T-helper 2 cell treated with Interferon-gamma antibody and Interleukin-4, amounts not matched to agents 100 ng/mL and 5 ng/mL, for 36 hours (primary cell): ENCODE results near the gene PLA1A. TPM values are rescaled to one million over a fixed set of nuclear protein-coding genes. Genes with fewer than 3 reads are reported as not detected.
"Not testable (repeated sequence)": the region's sequence is repeated elsewhere in the genome, so short reads cannot be mapped to it uniquely, and the experiment has no call there.

Source experiments
- intact Hi-C: fragments of 100-400 bp; cut with micrococcal nuclease; formaldehyde crosslinking; loops from one replicate; pipeline ENCODE4 v1.15.1; 2023
- total RNA-seq: library from RNA; stranded (reverse); gene quantifications from 2 replicates; pipeline ENCODE4 v1.2.3, GENCODE V29; 2022

Gene PLA1A
- total RNA-seq, 1 donor from 2014 or later: not detected

- intact Hi-C loops: loop anchor here (5.0 kb wide), 1 partner anchor 102 kb away; the partner anchor contains the start of gene COX17
Measured at GRCh38 chr3:119575507-119575906, 22.2 kb upstream of the PLA1A start.

- intact Hi-C loops: loop anchor here (5.0 kb wide), 2 partner anchors 58 to 98 kb away; partner anchors contain the start of gene COX17
Measured at GRCh38 chr3:119579366-119580066, 18.2 kb upstream of the PLA1A start, which contains the start of gene ADPRH. Gene ADPRH, plus strand, starts transcription at chr3:119579492. Its CDS starts 2,678 bp downstream, at chr3:119582170.

- intact Hi-C loops: loop anchor here (5.0 kb wide), 1 partner anchor 57 kb away; no protein-coding TSS in a partner anchor
Measured at GRCh38 chr3:119580067-119580760, 17.5 kb upstream of the PLA1A start.

- intact Hi-C loops: loop anchor here (5.0 kb wide), 1 partner anchor 55 kb away; no protein-coding TSS in a partner anchor
Measured at GRCh38 chr3:119582178-119582577, 15.5 kb upstream of the PLA1A start.

- intact Hi-C loops: no loop called here
Measured at GRCh38 chr3:119585208-119585607, 12.5 kb upstream of the PLA1A start.

GRCh38 chr3:119585856-119586570, 11.7 kb upstream of the PLA1A start:
- intact Hi-C loops: no loop called here

GRCh38 chr3:119586733-119587172, 10.9 kb upstream of the PLA1A start:
- intact Hi-C loops: no loop called here

GRCh38 chr3:119588112-119588511, 9.6 kb upstream of the PLA1A start:
- intact Hi-C loops: no loop called here

- intact Hi-C loops: no loop called here
Measured at GRCh38 chr3:119589102-119589773, 8.4 kb upstream of the PLA1A start.

GRCh38 chr3:119590706-119591105, 7.0 kb upstream of the PLA1A start:
- intact Hi-C loops: no loop called here

- intact Hi-C loops: no loop called here
Measured at GRCh38 chr3:119592861-119593260, 4.8 kb upstream of the PLA1A start.

- intact Hi-C loops: no loop called here
Measured at GRCh38 chr3:119594066-119594465, 3.6 kb upstream of the PLA1A start.

GRCh38 chr3:119594929-119595328, 2.8 kb upstream of the PLA1A start:
- intact Hi-C loops: not testable (repeated sequence)

GRCh38 chr3:119595639-119596334, 1.9 kb upstream of the PLA1A start:
- intact Hi-C loops: no loop called here

GRCh38 chr3:119596398-119596797, 1.3 kb upstream of the PLA1A start:
- intact Hi-C loops: no loop called here

GRCh38 chr3:119598410-119599098, 869 bp downstream of the PLA1A start:
- intact Hi-C loops: no loop called here

GRCh38 chr3:119599558-119600174, 2.0 kb downstream of the PLA1A start:
- intact Hi-C loops: loop anchor here (2.0 kb wide), 1 partner anchor 77 kb away; the partner anchor contains the start of gene COX17

GRCh38 chr3:119600732-119601131, 3.0 kb downstream of the PLA1A start:
- intact Hi-C loops: loop anchor here (2.0 kb wide), 1 partner anchor 76 kb away; the partner anchor contains the start of gene COX17

GRCh38 chr3:119601154-119601553, 3.5 kb downstream of the PLA1A start:
- intact Hi-C loops: loop anchor here (2.0 kb wide), 1 partner anchor 76 kb away; the partner anchor contains the start of gene COX17
